ENCODE results near the gene MPPED2.

DNA sequence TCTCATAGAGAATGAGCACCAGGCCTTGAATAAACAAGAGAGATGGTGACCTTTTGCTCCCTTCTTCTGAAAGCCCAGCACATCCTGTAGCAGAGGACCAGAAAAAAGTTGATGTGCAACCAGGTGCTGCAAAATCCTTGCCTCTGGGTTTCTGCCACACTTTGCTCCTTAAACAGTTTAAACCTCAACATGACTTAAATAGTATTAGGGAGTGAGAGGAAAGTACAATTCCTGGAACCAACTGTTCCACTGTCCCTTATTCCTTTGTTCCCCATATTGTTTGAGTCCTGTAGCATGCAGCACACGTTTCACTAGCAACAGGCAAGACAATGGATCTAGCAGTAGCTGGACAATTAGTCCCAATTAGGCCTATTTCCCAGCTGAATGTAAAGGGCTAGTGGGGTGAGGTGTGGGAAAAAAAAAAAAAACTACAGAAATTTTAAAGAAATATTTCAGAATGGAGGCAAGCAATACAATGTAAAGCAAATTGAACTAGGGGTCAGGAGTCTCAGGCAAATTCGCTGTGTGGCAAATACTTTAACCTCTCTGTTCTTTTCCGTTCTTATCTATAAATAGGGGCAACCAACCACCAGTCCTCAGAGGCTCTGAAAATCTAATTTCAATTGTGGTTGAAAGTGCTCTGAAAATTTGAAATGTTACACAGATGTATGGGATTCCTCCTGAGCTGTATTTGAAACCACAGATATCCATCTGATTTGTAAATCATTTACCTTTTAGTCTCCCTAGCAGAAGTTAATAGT is 6.6 kb downstream of the MPPED2 start:
- TF ChIP-seq POLR2AphosphoS5 (IDR thresholded peaks at IDR 0.05; ENCODE audit: low read depth, low read length) (no peak), TAF1 (IDR thresholded peaks at IDR 0.05; ENCODE audit: borderline replicate concordance, insufficient read depth, low read length) (no peak)
- TF ChIP-seq, protein P1, sequence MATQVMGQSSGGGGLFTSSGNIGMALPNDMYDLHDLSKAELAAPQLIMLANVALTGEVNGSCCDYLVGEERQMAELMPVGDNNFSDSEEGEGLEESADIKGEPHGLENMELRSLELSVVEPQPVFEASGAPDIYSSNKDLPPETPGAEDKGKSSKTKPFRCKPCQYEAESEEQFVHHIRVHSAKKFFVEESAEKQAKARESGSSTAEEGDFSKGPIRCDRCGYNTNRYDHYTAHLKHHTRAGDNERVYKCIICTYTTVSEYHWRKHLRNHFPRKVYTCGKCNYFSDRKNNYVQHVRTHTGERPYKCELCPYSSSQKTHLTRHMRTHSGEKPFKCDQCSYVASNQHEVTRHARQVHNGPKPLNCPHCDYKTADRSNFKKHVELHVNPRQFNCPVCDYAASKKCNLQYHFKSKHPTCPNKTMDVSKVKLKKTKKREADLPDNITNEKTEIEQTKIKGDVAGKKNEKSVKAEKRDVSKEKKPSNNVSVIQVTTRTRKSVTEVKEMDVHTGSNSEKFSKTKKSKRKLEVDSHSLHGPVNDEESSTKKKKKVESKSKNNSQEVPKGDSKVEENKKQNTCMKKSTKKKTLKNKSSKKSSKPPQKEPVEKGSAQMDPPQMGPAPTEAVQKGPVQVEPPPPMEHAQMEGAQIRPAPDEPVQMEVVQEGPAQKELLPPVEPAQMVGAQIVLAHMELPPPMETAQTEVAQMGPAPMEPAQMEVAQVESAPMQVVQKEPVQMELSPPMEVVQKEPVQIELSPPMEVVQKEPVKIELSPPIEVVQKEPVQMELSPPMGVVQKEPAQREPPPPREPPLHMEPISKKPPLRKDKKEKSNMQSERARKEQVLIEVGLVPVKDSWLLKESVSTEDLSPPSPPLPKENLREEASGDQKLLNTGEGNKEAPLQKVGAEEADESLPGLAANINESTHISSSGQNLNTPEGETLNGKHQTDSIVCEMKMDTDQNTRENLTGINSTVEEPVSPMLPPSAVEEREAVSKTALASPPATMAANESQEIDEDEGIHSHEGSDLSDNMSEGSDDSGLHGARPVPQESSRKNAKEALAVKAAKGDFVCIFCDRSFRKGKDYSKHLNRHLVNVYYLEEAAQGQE (IDR thresholded peaks at IDR 0.05; ENCODE audit: insufficient read depth in 1 of 2, low read depth in 2 of 2, low read length in 2 of 2) = no peak

All from PFSK-1 (cell line).